Stimulated activated CD4-positive, alpha-beta T cell treated with anti-CD3 and anti-CD28 coated beads, Interleukin-15, amount 100 ng/mL, for 48 hours (primary cell): Measurements from ENCODE around the gene SLC7A5.
A peak's percentile ranks its signal among the peaks of the same experiment; 100 is the strongest.
"Not testable (repeated sequence)": the region's sequence is repeated elsewhere in the genome, so short reads cannot be mapped to it uniquely, and the experiment has no call there.

Experiments
- DNase-seq, 2 donors: peaks; one replicate each; pipeline ENCODE4 v3.0.0-alpha.2; 2020; ENCODE audit warnings: low read depth in 2 of 2

The SLC7A5 gene

DNA sequence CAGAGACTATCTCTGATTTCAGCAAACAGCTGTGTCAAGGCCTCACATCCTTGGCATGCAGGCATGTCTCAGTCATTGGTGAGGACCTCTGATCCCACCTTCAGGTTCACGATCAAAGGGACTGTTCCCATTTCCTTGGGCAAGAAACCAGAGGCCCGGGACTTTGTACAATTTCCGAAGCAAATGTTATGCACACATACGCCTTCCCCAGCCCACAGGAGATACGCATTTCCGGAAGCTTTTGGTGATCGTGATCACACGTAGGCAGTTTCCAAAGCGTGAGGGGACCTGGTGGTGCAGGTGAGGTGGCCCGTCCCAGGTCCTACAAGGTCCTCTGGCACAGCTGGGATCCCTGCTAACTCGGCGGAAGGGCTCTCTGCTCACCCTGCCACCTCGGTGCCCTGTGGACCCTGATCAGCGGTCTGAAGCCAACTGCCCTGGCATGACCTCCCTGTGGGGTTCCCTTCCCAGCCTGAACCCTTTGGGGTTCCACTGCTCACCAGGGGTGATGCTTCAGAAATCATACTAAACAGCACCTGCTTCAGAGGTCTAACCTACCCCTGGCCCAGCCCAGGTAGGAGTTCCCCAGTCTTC, 74.7 kb downstream of the SLC7A5 start:
- DNase-seq, result no peak

DNA sequence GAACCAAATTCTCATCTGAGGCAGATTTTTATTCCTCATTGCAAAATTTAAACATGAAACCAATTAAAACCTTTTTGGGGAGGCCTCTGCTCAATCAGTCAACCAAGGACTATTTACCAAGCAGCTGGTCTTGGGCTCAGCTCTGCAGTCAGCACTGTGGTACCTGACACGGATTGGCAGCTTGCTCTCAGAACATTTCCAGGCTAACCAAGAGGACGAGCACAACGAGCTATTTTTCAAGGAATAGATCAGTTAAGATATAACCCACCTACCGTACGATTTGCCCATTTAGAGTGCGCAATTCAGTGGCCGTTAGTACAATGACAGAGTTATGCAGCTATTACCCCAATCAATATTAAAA, 77.1 kb downstream of the SLC7A5 start:
- DNase-seq, result no peak

DNA sequence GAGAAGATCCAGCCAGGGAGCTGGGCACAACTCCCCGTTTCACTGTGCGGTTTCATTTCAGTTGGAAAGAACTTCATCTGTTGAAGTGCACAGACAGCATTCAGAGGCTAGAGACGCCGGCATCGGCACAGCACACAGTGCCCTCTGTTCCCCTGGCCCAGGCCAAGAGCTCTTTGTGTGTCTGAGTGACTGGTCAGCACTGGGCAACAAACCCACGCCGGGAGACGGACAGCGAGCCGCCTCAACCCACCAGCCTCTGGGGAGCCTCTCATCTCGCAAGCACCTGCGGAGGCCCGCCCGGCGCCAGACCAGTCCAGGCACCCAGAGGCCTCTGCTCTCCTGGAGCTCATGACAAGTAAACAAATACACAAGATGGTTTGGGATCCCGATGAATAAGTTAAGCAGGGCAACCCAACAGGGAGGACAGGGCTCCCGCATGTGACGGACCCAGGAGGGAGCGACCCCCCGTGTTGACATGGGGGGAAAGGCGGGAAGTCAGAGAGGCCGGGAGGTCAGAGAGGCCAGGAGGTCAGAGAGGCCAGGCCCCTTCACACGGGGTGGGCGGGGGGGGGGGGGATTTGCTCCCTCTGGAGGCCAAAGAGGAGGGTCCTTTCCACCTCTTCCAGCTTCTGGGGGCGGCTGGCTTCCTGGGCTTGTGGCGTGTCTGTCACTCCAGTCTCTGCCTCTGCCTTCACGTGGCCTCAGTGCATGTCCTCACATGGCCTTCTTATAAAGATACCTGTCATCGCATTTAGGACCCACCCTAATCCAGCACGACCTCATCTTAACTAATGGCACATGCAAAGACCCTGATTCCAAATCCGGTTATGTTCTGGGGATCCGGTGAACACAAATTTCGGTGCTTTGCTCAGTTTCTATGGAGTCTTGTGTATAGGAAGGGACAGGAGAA, 77.8 kb downstream of the SLC7A5 start:
- no peak for DNase-seq

DNA sequence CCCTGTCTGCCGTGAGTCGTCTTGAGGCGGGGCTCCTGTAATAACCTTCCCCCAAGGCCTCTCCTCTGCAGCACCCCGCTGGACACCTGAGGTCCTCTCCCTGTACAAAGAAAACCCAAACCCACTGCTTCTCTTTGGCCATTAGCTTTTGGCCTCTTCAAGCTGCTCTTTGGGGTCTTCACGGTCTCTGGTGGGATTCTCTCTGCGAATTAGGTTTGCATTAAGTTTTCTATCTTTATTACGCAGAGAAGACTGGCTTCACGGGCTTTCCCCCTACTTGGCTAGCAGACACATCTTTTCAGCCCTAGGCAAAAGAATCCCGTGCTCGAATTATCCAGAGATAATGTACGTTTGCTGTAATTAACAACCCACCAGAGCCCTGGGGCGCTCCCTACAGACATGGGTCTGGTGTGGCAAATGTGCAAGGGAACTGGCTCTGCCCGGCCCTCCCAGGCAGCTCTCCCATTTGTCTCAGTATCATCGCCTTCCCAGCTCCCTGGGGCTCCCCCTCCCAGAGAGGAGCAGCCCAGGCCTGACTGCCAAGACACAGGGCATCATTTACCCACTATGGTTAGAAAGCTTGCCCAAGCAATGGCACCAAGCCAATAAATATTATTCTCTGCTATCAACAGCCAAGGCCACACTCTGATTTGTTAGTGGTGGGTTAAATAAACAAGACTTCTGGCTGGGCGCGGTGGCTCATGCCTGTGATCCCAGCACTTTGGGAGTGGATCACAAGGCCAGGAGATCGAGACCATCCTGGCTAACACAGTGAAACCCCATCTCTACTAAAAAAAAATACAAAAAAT, 78.8 kb downstream of the SLC7A5 start:
- no peak for DNase-seq

DNA sequence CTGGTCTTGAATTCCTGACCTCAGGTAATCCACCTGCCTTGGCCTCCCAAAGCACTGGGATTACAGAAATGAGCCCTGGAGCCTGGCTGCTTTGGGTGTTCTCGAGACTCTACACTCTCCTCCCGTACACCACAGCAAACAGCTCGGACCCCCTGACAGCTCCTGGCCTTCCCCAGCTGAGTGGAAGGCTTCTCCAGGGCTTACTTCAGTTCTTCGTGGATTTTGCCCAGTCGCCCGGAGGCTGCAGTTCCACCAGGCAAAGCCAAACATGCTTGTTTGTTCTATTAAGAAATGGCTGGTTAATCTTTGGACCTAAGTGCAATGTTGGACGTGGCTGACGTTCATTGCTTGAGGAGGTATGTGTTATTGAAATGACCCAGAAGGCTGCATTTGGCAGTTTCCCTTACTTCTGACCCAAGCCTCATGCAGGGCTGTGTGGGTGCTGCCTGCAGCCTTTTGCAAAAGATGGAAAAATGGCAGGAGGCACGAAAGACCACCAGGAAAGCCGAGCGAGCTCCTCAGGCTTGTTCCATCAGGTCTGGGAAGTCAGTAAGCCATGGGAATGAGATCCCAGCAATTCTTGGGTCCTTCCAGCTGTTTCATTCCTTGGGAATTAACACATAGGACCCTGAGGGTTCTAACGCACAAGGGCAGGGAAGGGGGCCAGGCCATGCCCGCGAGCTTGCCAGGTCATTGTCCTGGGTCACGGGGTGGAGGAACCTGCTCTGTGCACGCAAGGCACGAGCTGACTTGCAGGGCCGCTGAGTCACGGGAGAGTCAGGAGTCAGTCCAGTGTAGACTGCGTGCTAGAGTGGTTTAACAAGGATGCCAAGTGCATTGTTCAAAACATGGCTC, 79.6 kb downstream of the SLC7A5 start:
- DNase-seq, result no peak

DNA sequence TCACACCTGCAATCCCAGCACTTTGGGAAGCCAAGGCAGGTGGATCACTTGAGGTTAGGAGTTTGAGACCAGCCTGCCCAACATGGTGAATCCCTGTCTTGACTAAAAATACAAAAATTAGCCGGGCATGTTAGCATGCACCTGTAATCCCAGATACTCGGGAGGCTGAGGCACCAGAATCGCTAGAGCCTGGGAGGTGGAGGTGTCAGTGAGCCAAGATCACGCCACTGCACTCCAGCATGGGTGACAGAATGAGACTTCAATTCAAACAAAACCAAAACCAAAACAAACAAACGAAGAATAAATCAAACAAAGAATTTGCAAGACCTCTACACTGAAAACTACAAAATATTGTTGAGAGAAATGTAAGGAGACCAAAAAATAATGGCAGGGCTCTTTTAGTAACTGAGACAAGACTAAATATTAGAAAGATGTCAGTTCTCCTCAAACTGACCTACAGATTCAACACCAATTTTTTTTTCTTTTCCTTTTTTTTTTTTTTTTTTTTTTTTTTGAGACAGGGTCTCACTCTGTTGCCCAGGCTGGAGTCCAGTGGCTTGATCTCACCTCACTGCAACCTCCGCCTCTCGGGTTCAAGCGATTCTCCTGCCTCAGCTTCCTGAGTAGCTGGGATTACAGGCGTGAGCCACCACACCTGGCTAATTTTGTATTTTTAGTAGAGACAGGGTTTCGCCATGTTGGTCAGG, 80.4 kb downstream of the SLC7A5 start:
- not testable (repeated sequence) for DNase-seq

DNA sequence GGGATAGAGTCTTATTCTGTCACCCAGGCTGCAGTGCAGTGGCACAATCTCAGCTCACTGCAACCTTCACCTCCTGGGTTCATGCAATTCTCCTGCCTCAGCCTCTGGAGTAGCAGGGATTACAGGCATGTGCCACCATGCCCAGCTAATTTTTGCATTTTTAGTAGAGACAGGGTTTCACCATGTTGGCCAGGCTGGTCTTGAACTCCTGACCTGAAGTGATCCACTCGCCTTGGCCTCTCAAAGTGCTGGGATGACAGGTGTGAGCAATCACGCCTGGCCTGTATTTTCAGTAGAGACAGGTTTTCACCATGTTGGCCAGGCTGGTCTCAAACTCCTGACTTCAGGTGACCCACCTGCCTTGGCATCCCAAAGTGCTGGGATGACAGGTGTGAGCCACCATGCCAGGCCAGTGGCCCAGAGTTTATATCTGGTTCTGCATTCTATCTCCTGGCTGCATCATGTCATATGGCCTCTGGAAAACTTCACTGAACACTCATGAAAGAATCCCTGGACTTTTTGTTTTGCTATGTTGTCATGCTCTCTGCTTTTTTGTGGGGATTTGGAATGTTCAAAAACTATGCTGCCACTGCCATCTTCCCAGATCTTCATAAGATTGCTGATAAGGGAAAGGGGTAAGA, 81.7 kb downstream of the SLC7A5 start:
- DNase-seq, result not testable (repeated sequence)

DNA sequence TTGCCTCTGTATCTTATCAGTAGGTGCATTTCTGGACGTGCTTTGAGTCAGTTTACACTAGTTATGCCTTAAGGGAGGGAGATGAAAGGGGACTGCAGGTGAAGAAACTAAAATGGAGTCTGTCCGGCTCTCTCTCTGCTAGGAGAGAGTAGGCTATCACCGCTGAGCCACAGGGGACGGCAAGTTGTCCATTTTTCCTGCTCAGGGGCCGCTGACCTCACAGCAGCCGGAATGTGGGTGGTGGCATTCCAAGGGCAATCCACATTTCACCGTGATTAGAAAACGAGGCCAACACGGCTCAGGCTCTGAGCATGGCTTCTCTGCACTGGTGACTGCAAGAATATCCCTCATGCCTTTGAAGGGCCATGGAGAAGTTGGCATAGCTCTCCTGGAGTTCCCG, 84.5 kb downstream of the SLC7A5 start:
- no peak for DNase-seq

DNA sequence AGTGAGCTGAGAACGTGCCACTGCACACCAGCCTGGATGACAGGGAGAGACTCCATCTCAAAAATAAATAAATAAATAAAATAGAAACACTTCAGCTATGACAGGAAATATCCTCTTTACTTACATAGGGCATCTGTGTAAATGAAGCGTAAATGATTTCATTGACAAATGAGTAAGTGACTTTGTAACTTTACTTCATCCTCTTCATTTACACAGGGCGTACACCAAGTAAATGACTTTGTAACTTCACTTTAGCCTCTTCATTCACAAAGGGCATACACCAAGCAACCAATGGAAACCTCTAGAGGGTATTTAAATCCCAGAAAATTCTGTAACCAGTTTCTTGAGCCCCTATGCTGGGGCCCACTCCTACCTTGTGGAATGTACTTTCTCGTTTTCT, 87.3 kb downstream of the SLC7A5 start:
- no peak for DNase-seq

DNA sequence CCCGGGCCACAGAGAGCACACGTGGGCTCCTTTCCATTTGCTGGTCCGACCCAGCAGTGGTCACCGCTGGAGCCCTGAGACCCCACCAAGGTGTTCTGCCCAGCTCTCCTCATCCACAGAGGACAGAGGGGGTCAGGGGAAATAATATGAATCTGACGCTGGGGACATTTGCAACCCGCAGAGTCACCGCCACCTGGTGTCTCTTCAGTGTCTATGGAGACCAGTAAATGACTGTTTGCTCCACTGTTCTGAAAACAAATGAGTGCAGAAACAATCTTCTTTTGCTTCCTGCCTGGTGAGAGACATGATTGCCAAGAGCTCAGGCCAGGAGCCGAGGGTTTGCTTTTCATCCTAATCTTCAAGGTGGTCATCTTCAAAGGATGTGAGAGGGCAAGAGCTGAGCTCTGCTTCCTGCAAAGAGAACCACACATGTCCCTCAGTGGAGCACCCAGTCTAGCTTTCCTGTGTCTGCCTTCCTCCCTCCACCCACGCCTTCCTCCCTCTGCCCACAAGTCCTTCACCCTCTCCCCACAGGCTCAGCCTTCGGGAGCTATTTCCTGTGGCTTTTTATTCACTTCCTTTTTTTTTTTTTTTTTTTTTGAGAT, 88.8 kb downstream of the SLC7A5 start:
- DNase-seq, result peak in 1 of 2 donors; percentile 56
